G401.6 (cell line): ENCODE data around the gene FEM1C.

Experiments
- FAIRE-seq: peaks from 2 replicates; lab custom pipeline; 2012; peaks lifted over from hg19 to GRCh38; lab: Jason Lieb, UNC

FEM1C gene

GRCh38 chr5:115557667-115558387, 13.3 kb upstream of the FEM1C start:
- FAIRE-seq, result no peak

DNA sequence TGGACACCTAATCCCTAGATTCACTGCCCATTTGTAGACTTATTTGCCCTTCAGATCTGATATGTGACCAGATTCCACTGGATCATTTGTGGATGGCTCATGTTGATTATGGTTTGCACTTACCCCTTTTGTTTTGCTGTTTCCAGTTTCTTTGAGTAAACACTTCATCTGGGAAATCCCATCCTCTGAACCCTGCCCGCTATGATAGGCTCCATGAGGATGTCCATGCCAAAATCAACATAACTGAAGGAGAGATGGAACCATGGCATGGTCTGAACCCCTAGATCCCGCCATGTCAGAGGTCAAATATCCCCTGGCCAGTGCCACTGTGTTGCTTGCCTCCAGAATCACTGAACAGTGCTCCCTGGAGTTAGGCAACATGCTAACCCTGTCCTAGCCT, 11.7 kb upstream of the FEM1C start:
- FAIRE-seq, result no peak

GRCh38 chr5:115555084-115555633, 10.6 kb upstream of the FEM1C start:
- FAIRE-seq, result no peak

- FAIRE-seq, result no peak
These were observed 8.5 kb upstream of the FEM1C start for GRCh38 chr5:115553082-115553481.

DNA sequence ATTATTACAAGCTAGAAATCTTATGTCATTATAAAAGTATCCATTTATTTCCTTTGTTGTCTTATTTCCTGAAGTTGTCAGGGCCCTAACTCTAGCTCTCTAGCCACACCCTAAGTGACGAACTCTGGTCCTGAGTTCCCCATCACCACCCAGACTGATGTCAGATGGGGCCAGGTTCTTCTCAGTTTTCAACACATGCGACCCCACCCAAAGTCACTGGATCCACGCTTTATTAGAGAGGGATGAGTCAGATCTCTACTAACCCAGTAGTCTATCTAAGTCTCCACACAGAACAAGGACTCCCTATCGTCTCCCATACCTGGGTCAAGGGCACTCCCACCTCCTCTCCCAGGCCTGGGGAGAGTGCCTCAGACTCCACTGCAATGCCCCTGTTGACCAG, 6.8 kb upstream of the FEM1C start:
- no peak for FAIRE-seq

- no peak for FAIRE-seq
These were observed 4.6 kb upstream of the FEM1C start for GRCh38 chr5:115549154-115549553.

DNA sequence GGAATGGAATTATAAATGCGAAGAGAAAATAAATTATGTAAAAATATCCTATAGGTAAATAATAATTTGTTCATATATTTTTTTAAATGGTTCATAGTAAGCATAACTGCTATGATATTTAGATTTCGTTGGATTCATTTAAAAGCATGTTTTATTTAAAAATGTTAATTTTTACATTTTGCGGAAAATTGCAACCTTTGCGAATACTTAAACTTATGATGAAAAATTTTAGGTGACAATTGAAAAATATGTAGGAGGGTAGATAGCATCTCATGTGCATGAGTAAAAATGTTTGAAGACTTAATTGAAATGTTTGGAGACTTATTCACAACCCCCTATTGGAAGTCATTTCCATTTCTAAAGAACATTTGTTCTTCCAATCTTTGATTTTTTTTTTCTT, 4.1 kb upstream of the FEM1C start:
- no peak for FAIRE-seq

DNA sequence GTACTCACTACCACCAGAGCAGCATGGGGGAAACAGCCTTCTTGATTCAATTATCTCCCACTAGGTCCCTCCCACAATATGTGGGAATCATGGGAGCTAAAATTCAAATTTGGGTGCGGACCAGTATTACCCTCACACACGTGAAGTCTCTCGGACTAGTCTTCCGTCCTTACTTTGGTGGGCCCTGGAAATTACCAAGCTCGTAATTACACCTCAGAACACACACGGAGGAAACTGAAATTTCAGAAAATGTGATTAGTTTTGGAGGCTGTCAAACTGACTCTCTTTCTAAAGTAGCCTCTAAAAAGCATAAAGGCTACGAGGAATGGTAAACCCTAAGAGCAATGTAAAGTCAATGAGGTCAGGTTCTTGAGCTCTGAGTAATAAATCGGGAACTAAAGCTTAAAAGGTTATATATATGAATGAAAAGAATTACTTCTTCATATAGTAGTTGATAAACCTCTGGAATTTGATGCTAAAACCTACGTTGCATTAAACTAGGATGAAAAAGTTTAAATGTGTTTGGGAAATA, 842 bp upstream of the FEM1C start:
- FAIRE-seq, result no peak

- FAIRE-seq, result no peak
These were observed 536 bp downstream of the FEM1C start for GRCh38 chr5:115544043-115544435.

DNA sequence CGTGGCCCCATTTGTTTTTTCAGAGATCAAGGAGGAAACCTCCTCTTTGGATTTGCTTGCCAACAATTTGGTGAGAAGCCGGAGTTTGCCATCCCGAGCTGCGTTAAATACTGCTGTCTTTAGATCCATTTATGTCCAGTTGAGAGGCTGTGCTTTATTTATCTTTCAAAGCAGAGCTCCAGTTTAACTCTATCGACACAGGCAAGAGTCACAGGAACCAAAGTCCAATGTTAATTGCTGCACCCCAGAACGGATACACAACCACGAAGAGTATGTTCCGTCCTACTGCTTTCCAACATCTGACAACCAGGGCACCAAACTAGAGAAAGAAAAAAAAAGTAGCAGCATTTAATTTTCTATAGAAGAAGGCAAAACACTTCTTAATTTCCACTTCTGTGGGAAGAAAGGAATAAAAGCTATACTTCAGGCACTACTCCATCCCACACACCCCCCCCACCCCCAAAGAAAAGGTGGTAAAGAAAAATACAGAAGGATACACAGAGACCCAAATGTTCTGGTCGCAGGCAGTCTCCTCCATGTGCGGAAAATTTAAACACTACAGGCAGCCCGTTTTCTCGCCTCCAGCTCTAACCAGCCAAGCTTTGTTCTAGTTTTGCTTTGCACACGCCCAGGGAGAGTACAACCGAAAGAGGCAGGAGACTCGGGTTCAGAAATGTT, 1.1 kb downstream of the FEM1C start:
- FAIRE-seq, result no peak

DNA sequence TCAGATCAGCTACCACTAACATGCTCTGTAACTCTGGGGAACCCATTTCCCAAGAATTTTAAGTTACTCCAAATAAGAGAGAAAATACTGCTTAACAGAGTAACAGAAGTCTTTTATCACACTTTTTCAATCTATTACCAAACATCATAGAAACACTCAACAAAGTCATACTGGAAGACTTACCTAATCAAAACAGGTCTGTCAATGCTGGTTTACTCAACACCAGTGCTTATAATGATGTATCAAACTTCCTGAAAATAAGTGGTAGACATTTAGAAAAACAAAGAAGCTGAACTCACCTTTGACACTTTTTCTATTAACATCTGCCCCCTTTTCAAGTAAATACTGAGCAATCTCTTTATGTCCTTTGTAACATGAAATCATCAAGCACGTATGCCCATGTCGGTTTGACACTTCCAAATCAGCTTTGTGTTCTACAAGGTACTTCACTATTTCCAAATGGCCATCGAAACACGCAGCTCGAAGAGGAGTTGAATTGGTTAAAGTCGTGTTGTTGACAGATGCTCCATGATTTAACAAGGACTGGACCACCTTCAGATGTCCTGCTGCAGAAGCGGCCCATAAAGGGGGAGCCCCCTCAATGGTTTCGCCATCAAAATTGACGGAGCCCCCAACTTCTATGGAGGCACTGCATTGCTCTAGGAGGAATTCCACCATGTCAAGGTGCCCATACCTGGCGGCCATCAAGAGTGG, 1.8 kb downstream of the FEM1C start:
- FAIRE-seq, result no peak

- FAIRE-seq, result no peak
These were observed 2.5 kb downstream of the FEM1C start for GRCh38 chr5:115542086-115542485.

DNA sequence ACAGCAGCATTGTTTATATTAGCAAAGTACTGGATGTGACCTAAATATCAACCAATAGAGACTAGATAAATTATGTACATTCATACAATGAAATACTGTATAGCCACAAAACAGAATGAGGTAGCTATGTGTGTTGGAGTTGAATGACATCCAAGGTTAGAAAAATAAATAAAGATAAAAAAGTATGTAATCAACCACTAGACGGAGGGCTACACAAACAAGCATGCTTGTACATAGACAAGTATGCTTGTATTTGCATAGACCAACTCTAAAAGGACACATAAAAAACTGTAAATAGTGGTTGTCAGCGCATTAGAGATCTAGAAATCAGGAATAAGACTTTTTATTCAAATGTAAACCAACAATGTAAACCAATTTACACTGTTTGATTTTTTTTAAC, 3.0 kb downstream of the FEM1C start:
- FAIRE-seq, result no peak

DNA sequence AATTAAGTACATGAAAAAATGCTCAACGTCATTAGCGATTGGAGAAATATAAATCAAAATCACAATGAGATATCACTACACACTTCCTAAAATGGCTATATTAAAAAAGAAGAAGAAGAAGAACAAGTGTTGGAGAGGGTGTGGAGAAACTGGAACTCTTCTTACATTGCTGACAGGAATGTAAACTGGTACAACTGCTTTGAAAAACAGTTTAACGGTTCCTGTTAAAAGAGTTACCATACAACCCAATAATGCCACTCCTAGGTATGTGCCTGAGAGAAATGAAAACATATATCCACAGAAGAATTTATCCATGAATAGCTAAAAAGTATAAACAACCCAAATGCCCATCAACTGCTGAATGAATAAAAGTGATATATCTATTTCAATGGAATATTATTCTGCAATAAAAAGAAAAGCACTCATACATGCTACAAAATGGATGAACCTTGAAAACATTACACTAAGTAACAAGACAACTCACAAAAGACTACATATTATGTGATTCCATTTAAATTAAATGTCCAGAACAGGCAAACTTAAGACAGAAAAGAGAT, 9.0 kb downstream of the FEM1C start:
- FAIRE-seq, result no peak

DNA sequence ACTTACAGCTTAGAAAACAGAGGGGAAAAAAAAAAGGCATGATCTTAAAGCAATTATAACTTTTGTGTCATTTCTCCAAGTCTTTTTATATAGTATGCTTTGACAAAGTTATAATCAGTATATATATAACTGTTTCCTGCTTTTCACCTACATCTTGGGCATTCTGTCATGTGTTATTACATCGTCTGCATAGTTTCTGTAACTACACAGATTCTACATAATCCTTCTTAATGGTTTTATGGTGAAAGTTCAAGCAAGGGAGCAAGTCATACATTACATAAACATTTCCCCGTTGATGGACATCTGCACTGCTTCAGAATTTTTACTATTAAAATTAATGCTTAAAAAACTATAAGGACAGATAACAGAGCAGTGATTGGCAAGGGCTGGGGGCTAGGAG, 12.1 kb downstream of the FEM1C start:
- no peak for FAIRE-seq

DNA sequence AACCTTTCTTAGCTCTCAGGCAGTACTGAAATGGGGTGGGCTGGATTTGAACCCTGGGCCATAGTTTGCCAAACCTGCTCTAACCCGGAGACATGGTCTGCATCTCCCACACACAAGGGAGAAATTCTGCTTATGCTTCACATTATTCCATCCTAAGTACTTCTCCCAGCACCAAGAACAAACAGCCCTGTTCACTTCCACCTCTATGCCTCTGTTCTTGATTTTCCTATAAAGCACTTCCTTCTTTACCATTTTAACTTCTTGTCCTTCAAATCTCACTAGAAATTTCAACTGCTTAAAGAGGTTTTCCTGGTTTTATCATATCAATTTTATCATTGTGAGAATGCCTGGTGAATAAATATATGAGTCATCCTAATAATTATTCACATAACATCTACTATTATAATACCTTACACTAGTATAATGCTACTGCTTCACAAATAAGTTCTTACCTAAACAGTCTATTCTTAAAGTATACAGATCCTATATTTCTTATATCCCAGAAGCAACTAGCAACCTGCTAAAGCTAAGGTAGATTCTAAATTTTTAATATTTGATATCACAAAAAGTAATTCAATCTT, 12.7 kb downstream of the FEM1C start:
- peak; percentile 45 for FAIRE-seq

DNA sequence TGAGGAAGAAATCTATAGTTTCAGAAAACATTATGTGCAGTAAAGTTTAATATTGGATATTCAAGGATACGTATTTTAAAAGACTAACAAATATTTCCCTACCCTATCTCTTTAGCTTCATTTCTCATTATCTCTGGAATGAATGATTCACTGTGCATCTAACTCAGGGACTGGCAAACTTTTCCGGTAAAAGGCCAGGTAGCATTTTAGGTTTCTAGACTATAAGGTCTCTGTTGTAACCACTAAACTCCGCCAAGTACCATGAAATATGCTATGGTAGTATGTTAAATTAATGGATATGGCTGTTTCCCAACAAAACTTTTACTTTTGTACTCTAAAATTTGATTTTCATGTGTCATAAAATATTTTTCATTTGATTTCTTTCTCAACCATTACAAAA, 13.2 kb downstream of the FEM1C start:
- FAIRE-seq, result no peak

DNA sequence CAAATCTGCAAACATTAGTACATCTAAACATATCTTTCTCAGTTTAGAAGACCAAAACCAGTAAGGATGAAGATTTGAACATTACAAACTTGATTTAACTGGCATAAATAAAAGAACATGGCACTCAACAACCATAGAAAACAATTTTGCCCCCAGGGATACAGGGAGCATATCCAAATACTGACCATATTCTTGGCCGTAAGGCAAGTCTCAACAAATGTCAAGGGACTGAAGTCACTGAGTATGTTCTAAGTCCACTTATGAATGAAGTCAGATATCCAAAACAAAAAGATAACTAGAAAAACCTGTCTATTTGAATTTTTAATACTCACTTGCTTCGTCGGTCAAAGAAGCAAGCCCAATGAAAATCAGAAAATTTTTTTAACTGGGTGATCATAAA, 14.1 kb downstream of the FEM1C start:
- FAIRE-seq, result no peak

- no peak for FAIRE-seq
These were observed 18.0 kb downstream of the FEM1C start for GRCh38 chr5:115526604-115527003.

GRCh38 chr5:115524199-115524847, 20.3 kb downstream of the FEM1C start:
- FAIRE-seq, result no peak

DNA sequence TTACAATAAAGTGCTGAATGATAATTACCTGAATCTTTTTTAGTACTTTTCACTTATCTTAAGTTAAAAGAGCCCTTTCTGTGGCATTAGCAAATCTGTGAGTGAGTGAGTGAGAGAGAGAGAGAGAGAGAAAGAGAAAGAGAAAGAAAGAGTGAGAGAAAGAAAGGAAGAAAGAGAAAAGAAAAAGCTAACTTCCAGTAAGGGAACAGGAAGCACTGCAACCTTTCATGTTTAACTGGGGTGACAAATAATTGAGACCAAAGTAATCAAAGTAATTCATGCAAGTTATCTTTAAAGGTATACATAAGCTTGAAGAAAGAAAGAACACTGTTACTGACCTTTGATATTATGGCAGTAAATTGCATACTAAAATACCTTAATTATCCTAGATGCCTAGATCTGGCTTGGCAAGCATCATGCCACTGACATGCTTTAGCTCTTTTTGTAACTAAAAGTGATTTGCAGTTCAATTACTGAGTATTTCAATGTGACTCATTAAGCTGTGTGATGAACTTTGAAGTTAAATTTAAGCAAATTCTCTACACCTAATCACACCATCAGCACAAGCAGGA, 21.7 kb downstream of the FEM1C start:
- FAIRE-seq, result no peak
